Lower leg skin (tissue), 4 donors: ENCODE data around the gene DNMT3A. TPM values are rescaled to one million over a fixed set of nuclear protein-coding genes. Genes with fewer than 3 reads are reported as not detected.

Experiments used
- DNase-seq, 2 donors: peaks; one replicate each; pipeline ENCODE4 v3.0.0-alpha.2; 2019; ENCODE audit warnings: low spot score in 2 of 2
- H3K4me3 ChIP-seq: fragments of 200-600 bp; sonication (generic); 2 replicates; pipeline ENCODE4 v1.5.1; 2017; ENCODE audit warnings: mild to moderate bottlenecking, low read depth; ENCODE audit not compliant: poor library complexity, severe bottlenecking
- POLR2A ChIP-seq, 2 donors: fragments of 450-650 bp; IDR thresholded peaks; one replicate each; pipeline ENCODE4 v1.6.1; 2016 to 2017; ENCODE audit warnings: antibody characterized with exemption in 2 of 2, mild to moderate bottlenecking in 1 of 2, moderate library complexity in 1 of 2
- WGBS, 2 donors: methylation state at CpG; one replicate each; pipeline ENCODE4 v1.1.5; 2018; 5-methylcytosine and 5-hydroxymethylcytosine counted together
- intact Hi-C: fragments of 100-400 bp; cut with DNase I; formaldehyde crosslinking; loops from one replicate; pipeline ENCODE4 v1.15.0; 2023; ENCODE audit warnings: low total_unique reads
- total RNA-seq, 4 donors: library from RNA; depleted of rRNA; stranded (reverse); fragments of >200 nt; gene quantifications; one replicate each; pipeline ENCODE4 v1.1.0, GENCODE V29; 2016
- TF ChIP-seq, protein P1 (sequence below), 3 donors: fragments of 450-650 bp; IDR thresholded peaks; one replicate each; pipeline ENCODE4 v1.5.1; 2016; ENCODE audit warnings: antibody characterized with exemption in 3 of 3, mild to moderate bottlenecking in 3 of 3, moderate library complexity in 2 of 3

DNMT3A gene
- total RNA-seq, 4 donors from 2014 or later, result 4.3 to 7.4 (median 6.9) TPM

DNA sequence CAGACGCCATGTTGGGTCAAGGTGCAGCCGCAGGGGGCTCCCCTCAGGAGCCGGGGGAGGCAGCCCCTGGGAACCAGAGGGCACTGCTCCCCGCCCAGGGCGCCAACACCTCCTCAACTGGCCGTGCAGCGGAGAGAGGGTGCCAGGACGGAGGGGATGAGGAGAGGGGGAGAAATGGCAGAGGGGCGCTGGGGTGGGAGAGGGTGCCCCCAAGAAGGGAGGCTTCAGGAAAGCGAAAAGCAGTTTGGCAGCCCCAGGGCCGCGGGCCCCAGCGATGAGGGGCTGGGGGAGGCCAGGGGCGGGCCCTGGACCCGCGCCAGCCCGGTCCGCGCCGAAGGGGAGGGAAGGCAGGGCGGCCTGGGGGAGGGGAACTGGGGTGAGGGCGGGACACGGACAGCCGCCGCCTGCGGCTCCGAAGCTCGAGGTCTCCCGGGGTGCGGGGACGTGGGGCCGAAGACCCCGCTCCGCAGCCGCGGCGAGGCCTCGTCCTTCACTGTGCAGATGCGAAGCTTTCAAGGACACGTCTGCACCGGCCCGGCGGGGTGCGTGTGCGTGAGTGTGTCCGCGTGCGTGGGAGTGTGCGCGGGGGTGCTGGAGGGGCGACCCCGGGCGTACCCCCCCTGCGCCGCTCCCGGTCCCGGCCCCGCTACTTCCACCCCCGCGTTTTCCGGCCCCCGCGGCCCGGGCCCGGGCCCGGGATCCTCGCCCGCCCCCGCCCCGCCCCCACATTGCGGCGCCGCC lies 1.4 kb downstream of the DNMT3A start:
- 4 to 12% methylated on average over 20 to 61 of the region's 73 CpGs for WGBS, 2 donors
- no peak for DNase-seq
- H3K4me3 ChIP-seq, result peak overlapping the region; percentile 24
- intact Hi-C loops, result no loop called here
- TF ChIP-seq, protein P1, sequence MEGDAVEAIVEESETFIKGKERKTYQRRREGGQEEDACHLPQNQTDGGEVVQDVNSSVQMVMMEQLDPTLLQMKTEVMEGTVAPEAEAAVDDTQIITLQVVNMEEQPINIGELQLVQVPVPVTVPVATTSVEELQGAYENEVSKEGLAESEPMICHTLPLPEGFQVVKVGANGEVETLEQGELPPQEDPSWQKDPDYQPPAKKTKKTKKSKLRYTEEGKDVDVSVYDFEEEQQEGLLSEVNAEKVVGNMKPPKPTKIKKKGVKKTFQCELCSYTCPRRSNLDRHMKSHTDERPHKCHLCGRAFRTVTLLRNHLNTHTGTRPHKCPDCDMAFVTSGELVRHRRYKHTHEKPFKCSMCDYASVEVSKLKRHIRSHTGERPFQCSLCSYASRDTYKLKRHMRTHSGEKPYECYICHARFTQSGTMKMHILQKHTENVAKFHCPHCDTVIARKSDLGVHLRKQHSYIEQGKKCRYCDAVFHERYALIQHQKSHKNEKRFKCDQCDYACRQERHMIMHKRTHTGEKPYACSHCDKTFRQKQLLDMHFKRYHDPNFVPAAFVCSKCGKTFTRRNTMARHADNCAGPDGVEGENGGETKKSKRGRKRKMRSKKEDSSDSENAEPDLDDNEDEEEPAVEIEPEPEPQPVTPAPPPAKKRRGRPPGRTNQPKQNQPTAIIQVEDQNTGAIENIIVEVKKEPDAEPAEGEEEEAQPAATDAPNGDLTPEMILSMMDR (IDR thresholded peaks at IDR 0.05), result no peak
- no peak for TF ChIP-seq POLR2A (IDR thresholded peaks at IDR 0.05)

DNA sequence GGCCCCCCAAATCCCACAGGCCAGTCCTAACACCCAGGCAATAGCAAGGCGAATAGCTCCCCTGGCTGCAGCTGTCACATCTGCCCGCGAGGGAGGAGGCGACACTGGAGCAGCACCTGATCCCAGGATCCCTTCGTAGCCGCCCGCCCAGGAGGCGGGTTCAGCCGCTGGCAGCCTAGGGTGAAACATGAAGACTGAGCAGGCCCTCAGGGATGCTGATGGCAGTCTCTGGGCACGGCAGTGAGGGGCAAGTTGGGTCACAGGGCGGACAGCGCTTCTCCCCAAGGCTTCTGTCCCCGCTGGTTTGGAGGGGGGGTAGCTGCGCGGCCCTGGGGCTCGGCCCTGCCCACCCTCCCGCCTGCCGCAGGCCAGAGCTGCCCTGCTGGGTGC lies 1.9 kb downstream of the DNMT3A start:
- 42 to 43% methylated on average over 6 to 13 of the region's 18 CpGs for WGBS, 2 donors
- DNase-seq, result no peak
- TF ChIP-seq, protein P1 (IDR thresholded peaks at IDR 0.05), result no peak
- intact Hi-C loops, result no loop called here
- no peak overlapping the region for H3K4me3 ChIP-seq

DNA sequence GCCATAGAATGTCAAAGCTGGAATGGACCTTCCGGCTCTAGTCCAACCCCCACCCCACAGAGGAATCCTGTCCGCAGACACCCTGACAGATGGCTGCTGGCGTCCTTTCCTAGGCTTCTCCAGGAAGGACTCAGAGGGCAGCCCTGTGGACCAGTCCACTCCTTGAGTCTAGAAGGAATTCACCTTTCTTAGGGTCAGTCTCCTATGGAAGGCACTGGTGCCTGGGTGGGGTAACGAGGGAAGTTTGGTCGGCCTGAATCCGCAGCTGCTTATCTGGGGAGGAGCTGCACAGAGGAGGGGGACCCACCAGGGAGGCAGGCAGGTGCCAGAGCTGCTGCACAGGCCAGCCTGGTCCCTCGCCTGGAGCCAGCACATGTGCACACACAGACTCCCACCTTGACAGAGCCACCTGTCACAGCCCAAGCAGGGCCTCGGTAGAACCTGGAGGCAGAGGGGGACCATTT lies 2.5 kb downstream of the DNMT3A start:
- intact Hi-C loops, result no loop called here
- TF ChIP-seq, protein P1 (IDR thresholded peaks at IDR 0.05), result no peak
- TF ChIP-seq POLR2A (IDR thresholded peaks at IDR 0.05), result no peak
- 58 to 79% methylated on average over 5 to 7 of the region's 8 CpGs for WGBS, 2 donors
- no peak overlapping the region for H3K4me3 ChIP-seq
- no peak for DNase-seq

DNA sequence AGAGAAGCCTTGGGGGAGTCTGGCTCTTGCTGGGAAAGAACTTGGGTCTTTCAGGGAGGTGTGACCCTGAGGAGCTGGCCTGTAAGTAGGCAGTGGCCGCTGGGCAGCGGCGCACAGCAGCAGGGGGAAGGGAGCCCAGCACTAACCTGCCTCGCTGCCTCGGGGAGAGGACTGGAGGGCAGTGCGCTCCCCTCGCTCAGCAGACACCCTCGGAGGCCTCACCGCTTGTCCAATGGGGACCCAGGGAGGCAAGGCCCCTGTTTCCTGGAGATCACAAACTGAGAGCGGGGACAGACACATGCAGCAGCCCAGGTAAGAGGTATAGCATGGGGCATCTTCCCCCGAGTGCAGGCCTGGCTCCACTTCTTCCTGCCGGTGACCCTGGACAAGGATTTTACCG lies 3.3 kb downstream of the DNMT3A start:
- DNase-seq, result no peak
- no peak for TF ChIP-seq POLR2A (IDR thresholded peaks at IDR 0.05)
- TF ChIP-seq, protein P1 (IDR thresholded peaks at IDR 0.05), result no peak
- intact Hi-C loops, result no loop called here
- WGBS, 2 donors, result 83 to 86% methylated on average over 13 of the region's 13 CpGs
- no peak overlapping the region for H3K4me3 ChIP-seq

DNA sequence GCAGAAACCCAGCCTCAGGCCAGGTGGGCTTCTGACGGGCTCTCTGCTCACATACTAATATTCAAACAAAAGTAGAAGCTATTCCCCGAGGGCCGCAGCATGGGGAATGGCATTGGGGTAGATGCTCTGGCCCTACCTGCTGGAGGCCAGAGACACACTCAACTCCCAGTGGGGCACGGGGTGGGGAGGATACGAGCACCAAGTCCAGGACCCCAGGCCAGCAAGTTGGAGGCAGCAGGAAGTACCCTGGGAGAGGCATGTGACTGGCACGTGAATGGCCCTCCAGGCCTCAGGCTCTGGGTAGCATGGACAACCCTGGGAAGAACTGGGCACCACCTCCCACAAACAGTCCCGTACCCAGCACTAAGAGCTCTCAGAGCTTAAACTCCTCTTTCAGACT lies 3.8 kb downstream of the DNMT3A start:
- 71 to 75% methylated on average over 7 of the region's 7 CpGs for WGBS, 2 donors
- DNase-seq, result no peak

More for the DNA sequence above, 3.8 kb downstream of the DNMT3A start:
- intact Hi-C loops, result no loop called here
- no peak overlapping the region for H3K4me3 ChIP-seq
- TF ChIP-seq POLR2A (IDR thresholded peaks at IDR 0.05), result no peak
- TF ChIP-seq, protein P1 (IDR thresholded peaks at IDR 0.05), result no peak
